ENCODE results near the gene CCDC33. TPM values are rescaled to one million over a fixed set of nuclear protein-coding genes. Genes with fewer than 3 reads are reported as not detected.

CCDC33 gene
- total RNA-seq, 1 donor from 2014 or later, result 3.4 TPM

DNA sequence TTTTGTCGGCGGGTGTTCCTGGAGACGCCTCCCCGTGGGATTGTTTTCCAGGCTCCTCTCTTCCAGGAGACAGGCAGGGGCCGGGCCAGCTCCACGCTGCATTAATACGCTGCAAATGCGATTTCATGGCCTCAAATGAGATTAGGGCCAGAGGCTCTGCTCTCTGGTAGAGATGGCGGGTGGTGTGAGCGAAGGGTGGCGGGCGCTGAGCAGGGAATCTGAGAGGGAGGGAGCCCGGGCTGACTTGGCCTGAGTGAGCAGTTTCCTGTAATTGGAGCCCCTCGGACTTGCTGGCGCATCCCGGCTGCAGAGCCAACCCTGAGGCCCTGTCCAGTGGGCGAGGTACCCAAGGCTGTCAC, 7.4 kb upstream of the CCDC33 start:
- peak; percentile 93 for DNase-seq (ENCODE audit: low spot score)

DNA sequence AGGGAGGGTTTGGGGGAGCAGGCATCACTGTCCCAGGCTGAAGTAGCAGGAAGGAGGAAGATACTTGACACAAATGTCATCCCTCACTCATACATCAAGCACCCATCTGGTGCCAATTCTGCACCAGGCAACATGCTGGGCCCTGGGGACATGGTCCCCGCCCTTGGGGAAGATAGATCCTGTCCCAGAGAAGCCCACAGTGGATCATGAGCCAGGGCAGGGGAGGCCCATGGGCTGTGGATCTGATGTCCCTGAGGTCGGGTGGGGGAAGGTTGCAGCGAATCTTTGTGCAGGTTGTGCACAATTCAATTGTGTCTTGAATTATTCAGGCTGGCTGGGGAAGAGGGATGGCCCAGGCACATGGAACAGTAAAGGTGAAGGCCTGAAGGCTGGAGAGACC, 6.4 kb upstream of the CCDC33 start:
- no peak for DNase-seq (ENCODE audit: low spot score)

DNA sequence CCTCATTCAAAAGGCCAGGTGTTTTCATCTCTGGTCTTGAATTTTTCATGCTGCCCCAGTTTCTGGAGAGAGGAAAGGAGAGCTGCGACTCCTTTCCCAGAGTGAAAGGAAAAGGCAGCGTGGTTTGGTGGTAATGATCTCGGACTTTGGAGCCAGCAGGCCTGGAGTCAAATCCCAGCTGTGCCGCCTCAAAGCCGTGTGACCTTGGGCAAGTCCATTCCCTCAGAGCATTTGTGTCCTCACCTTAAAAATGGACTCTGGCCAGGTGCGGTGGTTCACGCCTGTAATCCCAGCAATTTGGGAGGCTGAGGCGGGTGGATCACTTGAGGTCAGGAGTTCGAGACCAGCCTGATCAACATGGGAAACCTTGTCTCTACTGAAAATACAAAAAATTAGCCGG, 4.7 kb upstream of the CCDC33 start:
- no peak for DNase-seq (ENCODE audit: low spot score)

DNA sequence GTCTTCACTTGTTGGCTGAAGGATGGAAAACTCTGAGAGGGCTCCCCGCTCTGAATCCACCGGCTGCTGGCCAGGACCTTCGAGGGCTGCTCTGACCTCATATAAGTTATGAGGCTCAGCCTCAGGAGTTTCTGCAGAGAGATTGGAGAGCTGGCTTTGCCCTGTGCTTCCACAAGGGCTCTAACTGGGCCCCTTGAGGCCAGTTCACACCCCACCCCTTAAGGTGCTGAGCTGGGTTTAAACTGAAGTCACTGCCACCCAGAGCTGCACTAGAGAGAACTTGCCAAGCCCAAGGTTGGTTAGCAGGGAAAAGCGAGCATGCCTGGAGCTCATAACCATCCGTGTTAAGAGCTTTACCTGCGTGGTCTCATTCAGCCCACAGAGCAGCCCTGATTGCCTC, 2.8 kb upstream of the CCDC33 start:
- DNase-seq (ENCODE audit: low spot score), result peak; percentile 48

DNA sequence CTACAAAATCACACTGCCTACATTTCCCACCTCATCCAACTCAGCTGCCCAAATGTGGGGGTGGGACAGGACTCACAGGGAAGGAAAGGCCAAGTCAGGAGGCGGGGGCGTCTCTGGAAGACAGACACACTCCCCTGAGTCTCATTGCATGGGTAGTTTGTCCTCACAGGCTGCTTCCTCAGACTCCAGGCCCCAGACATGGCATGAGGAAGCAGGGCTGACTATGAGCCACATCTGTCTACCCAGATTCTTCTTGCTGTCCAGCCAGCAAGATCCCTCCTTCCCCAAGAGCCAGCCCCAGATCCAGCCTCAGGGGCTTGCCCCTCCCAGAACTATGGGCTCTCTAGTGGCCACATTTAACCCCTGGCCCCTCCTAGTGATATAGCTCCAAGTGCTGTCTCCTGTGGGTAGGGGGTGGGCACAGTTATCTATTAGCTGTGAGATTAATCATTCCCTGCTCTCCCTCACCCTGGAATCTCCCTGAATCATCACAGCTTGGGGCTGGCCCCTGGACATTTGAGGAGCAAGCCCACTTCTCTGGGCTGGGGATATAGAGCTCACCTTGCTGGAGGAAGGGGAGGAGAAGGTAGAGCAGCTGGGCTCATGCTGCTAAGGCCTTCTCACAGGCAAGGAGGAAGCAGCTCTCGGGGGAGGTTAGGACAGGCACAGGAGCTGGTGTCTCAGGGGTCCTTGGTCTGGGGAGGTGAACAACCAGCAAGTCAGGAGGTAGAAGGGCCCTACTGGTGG, 2.1 kb upstream of the CCDC33 start:
- DNase-seq (ENCODE audit: low spot score), result no peak

DNA sequence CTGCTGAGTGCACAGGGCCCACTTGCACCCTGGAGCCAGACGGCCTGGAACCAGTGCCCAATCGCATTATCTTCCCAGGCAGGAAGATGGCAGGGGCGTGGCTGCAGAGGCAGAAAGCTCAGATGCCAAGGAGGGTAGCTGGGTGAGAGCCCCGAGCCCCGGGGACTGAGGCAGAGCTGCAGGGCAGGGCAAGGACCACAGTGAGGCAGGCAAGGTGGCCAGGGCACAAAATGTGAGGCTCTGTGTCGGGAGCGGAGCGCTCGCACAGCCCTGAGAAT, 1.6 kb upstream of the CCDC33 start:
- DNase-seq (ENCODE audit: low spot score), result no peak

DNA sequence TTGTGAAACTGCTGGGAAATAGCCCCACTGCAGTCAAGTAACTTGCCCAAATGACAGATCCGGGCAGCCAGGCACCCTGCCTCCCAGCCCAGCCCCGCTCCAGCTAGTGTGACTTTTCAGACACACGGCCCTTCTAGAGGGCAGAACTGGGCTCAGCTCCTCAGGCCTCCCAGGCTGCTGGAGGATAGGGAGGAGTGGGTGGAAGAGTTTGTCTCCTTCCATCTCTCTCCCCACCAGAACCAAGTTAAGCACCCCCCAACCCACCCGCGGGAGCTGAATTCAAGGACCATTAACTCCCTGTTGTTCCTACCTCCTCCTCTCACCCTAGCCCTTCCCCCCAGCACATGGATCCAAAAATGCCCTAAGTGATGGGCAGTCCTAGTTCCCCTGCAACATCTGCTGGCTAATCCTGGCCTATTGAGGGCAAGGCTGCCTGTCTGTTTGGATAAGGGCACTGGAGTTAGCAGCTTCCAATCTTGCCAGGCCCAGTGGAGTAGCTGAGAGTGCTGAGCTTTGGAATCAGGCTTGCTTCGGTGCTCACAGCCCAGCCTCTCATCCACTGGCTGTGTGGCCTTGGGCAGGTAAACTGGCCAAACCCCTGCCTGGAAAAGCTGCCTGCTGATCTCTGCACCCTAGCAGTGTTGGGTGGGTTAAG, 3.1 kb downstream of the CCDC33 start:
- no peak for DNase-seq (ENCODE audit: low spot score)

DNA sequence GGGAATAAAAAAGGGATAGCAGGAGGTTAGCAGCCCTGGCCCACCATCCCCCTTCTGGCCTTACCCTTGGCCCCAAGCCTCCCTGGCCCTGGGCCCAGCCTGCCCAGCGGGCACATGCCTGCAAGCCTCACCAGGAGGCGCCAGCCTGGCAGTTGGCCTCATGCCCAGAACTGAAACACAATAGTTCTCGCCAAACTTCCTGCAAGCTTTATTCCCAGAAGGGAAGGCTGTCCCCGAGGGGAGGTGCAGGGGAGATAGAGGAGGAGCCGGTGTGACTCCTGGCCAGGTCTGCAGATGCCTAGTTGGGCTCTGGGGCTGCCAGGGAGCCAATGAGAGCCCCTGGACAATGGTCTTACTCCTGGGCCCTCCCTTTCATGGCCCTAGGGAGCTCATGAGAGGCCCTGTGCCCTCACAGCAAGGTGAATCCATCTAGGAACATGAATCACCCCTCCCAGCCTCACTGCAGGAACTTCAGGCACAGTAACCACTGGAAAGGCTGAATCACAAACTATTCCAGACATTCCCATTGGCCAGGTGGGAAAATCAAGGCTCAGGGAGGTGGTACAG, 4.0 kb downstream of the CCDC33 start:
- peak; percentile 67 for DNase-seq (ENCODE audit: low spot score)

DNA sequence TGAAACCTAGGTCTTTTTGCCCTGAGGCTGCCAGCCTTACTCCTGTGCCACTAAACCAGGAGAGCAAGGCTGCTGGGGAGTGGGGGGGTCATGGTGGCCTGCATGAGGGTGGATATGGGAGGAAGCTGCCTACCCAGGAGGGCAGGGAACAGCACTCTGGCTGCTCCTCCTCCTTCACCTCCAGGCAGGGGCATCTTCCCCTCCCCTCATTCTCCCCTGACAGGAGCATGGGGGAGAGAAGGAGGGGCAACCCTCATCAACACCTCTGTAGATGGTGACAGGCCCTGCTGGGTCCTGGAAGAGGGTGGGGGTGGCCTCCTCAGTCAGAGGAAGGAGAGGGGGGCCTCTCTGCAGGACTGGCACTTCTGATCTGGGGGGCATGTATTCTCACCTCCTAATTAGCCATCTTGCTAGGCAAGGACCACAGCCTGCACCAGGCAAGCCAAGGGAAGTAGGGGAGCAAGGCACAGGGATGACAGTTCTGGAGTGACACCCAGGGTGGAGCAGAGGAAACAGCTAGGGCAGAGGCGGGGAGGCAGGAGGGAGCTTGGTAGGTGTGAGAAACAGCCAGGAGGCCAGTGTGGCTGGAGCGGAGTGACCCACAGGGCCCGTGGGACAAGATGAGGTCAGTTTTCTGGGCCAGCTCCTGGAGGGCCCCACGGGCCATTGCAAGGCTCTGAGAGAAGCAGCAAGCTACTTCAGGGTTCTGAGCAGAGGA, 4.9 kb downstream of the CCDC33 start:
- no peak for DNase-seq (ENCODE audit: low spot score)

DNA sequence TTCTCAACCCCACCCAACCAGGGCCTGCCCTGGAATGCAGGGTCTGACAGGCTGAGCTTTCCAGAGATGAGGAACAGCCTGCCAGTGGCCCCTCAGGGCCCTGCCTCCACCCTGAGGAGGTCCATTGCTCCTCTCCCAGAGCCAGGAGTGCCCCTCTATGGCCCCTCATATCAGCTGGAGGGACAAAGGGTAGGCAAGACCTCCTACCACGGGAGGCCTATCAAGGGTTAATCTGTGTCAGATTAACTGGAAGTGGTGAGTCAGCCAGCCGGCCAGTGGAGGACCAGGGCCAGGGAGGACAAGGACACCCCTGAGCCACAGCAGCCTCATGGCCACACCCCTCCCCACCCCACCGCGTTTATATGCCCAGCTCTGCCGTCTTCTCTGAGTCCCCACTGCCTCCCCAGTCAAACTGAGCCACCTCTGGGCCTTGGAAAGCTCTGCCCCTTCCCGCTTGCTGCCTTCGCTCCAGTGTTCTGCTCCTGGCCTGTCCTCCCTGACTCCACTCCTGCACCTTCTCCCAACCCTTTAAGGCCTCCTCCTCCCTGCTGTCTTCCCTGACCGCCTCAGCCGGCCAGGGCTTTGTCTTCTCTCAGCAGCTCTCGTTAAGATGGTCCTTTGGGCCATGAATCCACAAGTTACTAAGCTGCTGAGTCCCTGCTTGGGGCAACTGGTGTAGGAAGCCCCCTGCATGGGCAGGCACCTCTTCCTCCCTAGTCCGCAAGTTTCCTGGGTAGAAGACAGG, 6.5 kb downstream of the CCDC33 start:
- DNase-seq (ENCODE audit: low spot score), result peak; percentile 75

DNA sequence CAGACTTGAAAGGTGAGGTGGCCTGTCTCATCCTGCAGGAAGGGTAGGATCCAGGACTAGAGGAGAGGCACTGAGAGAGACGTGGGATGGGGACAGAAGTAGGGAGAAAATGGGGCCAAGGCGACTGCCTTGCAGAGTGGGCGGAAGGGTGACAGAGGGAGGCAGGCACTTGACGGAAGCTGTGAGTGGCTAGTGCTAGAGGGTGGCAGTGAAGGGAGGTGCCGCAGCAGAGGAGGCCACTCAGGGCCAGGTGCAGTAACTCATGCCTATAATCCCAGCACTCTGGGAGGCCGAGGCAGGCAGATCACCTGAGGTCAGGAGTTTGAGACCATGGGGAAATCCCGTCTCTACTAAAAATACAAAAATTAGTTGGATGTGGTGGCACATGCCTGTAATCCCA, 7.3 kb downstream of the CCDC33 start:
- no peak for DNase-seq (ENCODE audit: low spot score)

DNA sequence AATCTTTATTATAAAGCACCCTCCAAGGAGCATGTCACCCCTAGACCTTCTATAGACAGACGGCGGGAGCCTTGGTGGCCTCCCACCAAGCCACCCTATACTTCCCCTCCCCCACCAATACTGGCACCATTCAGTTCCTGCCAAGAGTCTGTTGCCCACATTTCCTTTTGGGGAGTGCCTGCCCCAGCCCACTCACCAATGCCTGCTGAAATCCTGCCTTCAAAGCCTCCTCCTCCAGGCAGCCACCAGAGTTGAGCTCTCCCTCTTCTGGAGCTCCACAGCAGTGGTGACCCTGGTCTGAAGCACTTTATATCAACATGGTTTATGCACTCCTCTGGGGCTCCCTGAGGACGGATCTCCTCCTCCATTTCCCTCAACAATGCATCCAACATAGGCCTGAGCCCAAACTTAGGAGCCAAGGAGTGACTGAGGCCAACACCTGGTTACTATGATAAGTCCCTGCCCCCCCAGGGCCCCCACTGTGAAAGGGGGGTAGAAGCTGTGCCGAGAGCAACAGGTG, 8.8 kb downstream of the CCDC33 start:
- DNase-seq (ENCODE audit: low spot score), result no peak

DNA sequence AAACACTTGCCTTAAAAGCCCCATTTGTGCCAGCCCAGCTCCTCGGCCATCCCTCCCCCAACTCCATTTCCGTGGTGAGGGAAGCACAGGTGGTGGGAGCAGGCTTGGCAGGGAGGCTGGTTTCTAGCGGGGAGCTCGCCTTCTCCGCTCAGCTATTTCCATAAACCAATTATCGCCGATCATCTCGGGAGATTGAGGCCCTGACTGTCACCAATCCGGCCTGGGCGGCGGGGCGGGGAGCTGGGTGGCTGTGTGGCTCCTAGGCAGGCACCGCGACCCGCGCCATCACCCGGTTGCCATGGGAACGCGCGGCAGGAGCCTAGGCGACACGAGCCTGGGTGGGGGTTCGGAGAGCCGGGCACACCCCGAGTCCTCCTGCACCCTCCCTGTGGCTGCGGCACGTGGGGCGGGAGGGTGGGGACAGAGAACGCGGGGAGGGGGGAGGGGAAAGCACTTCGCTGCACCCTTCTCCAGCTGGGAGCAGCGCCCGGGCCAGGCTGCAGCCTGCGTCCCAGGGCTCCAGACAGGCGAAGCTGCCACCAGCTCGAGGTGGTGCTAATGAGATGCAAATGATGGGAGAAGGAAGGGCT, 9.3 kb downstream of the CCDC33 start:
- no peak for DNase-seq (ENCODE audit: low spot score)

DNA sequence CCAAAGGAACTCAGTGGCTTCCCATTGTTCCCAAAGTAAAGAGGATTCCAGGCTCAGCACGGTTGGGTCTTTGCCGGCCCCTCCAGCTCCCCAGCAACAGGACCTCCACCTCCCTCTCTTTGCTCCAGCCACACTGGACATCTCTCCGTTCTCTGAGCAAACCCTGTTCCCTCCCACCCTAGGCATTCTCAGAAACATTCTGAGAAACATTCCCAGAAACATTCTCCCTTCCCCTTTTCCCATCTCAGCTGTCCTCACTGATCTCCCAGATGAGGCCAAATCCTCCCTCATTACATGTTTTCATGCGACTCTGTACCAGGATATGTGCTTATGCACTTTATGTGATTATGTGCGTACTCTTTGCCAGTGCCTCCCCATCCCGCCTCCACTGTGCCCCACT, 14.1 kb downstream of the CCDC33 start:
- peak; percentile 28 for DNase-seq (ENCODE audit: low spot score)

DNA sequence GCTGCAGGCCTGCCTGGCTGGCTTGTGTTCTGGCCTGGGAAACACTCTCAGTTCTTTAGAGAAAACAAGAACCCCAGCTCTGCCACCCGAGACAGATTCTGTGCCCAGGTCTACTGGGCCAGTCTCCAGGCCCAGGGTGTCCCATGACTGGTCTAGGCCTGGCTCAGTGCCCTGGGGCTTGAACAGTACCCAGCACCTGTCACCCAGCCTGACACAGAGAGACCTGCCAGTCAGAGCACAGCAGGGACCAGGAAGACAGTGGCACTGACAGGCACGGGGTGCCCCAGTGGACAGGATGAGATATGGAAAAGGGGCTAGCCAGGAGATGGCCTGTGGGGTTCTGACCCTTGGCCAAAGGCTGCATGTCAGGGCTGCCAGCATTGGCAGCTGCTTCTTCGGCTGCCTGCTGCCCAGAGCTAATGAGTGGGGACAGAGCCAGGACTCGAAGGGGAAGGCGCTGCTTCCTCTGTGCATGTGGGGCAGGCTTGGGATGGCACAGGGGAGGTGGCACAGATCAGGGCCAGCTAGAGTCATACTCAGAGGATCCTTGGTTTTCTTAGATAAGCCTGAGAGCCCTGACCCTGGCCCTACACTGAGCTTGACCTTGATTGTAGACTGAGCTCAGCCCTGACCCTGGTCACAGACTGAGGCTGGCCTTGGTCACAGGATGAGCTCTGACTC, 15.1 kb downstream of the CCDC33 start:
- no peak for DNase-seq (ENCODE audit: low spot score)

DNA sequence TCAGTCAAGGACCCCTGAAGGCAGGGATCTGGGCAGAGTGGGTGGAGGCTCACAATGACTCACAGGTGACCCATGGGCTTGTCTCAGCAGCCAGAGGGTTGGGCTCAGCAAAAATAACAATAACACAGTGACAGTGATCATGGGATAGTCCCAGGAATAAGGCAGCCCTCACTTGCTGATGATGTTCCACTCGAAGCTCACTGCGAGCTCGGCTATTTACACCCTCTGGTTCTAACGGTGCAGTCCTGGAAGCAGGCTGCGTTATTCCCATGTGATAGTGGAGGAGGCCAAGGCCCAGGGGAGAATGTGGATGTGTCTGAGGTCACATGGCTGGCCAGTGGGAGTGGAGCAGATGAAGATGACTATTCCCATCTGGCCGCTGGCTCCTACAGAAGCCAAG, 16.2 kb downstream of the CCDC33 start:
- DNase-seq (ENCODE audit: low spot score), result no peak

DNA sequence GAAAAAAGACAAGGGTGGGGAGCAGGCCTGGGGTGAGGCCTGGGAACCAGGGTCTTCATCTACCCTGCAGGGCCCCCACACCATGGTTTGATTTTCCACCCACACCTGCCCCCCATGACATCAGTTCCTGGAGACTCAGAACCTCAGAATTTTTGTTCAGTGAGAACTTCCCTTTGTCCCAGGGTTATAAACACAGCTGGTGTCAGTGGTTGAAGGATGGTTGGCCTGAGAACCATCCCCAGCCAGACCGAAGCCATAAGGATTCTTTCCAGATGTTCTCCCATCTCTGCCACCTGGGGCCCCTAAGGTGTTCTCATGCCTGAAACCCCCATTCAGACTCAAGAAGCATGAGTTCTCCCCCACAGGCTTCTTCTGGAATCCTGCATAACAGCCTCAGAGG, 16.6 kb downstream of the CCDC33 start:
- DNase-seq (ENCODE audit: low spot score), result no peak

DNA sequence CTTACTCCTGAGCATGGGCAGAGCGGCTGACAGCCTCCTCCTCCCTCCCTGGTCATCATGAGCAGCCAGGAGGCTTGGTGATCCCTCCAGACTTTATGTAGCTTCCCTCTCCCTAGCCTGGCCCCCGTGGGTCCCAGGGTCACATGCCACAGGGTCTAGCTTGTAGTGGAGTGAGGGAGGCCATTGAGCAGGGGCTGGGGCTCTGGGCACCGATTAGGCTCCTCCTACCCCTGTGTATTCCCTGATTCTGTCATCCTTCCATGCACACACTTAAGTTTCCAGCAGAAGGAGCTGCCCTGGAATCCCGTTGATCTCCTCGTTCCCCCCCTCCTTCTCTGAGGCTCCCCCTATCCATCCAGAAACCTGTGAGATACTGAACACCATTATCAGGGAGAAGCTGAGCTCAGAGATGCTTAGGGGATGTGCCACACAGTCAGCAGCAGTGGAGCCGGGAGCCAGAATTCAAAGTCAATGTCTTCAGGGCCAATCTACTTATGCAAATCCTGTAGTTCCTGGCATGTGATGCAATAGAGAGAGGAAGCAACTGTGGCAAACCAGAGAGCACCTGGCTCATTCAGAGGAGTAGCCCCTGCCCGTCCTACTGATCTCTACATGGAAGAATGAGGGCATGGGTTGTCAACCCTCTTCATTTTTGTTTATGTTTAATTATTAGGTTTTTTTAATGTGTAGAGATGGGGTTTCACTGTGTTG, 17.2 kb downstream of the CCDC33 start:
- peak; percentile 72 for DNase-seq (ENCODE audit: low spot score)

DNA sequence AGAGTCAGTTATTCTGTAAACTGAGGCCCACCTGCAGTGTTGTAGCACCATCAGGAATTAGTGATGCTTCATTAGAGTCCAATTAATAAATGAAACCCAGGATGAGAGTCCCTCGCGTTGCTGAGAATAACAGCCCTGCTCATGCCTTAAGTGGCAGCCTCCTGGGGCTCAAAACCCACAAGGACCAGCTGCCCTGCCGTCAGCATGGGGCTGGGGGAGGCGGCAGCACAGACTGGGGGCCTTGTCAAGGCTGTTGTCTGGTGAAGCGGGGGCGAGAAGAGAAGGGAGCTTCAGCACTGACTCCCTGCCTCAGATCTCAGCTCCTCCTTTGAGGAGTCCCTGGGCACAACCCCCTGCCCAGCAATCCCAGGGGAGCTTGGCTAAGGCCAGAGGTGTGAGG, 21.0 kb downstream of the CCDC33 start:
- no peak for DNase-seq (ENCODE audit: low spot score)

DNA sequence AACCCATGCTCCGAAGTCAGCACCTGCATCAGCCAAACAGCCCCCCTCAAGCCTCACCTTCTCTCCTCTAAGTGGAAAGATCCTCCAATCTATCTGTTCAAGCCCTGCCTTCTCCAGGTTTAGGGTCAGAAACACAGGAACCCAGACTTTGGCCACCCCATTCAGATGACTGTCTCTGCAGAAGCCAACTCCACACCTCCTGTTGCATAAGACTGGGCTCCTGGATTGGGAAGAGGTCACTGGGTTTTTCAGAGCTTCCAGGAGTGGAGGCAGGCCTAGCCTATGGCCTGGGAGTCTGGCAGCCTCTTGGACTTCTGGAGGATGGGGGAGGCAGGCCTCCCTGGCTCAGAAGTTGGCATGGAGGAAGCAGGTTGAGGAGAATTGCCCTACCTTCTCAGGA, 21.5 kb downstream of the CCDC33 start:
- DNase-seq (ENCODE audit: low spot score), result no peak
